Stomach (tissue), 4 donors: ENCODE results near the gene SCMH1.

Experiments used
- CTCF ChIP-seq, 7 experiments: fragments of 450-650 bp in 4 of 7; fragments of 200-600 bp in 3 of 7; sonication (generic) in 3 of 7; IDR thresholded peaks; one replicate each; pipeline ENCODE4 v1.5.1; 2016 to 2019; ENCODE audit warnings: antibody characterized with exemption in 7 of 7, control low read depth in 2 of 7, mild to moderate bottlenecking in 1 of 7
- EP300 ChIP-seq: sonication (generic); formaldehyde crosslinking; IDR thresholded peaks from one replicate; pipeline ENCODE4 v1.6.1; 2017; ENCODE audit warnings: antibody characterized with exemption
- POLR2A ChIP-seq, 4 donors: fragments of 450-650 bp; IDR thresholded peaks; one replicate each; pipeline ENCODE4 v1.6.1; 2016; ENCODE audit warnings: antibody characterized with exemption in 4 of 4, control low read depth in 2 of 4, mild to moderate bottlenecking in 1 of 4, moderate library complexity in 1 of 4
- POLR2AphosphoS5 ChIP-seq, 3 donors: sonication (generic); formaldehyde crosslinking; IDR thresholded peaks; one replicate each; pipeline ENCODE4 v1.6.1; 2016; ENCODE audit warnings: antibody characterized with exemption in 3 of 3

- TF ChIP-seq CTCF (IDR thresholded peaks at IDR 0.05) = no peak
- TF ChIP-seq POLR2AphosphoS5 (IDR thresholded peaks at IDR 0.05) = no peak
- TF ChIP-seq POLR2A (IDR thresholded peaks at IDR 0.05) = no peak
- no peak for TF ChIP-seq EP300
Observed at GRCh38 chr1:41097105-41097504, 145.0 kb downstream of the SCMH1 start.
